ENCODE measurements around the gene SARS1. TPM values are rescaled to one million over a fixed set of nuclear protein-coding genes. Genes with fewer than 3 reads are reported as not detected.
A peak's percentile ranks its signal among the peaks of the same experiment; 100 is the strongest.

SARS1 gene
- total and polyA plus RNA-seq, 2 of the 13 experiments (the other 11 are each of a cell fraction or from before 2014, with no cell fraction given), result 103 to 134 TPM

DNA sequence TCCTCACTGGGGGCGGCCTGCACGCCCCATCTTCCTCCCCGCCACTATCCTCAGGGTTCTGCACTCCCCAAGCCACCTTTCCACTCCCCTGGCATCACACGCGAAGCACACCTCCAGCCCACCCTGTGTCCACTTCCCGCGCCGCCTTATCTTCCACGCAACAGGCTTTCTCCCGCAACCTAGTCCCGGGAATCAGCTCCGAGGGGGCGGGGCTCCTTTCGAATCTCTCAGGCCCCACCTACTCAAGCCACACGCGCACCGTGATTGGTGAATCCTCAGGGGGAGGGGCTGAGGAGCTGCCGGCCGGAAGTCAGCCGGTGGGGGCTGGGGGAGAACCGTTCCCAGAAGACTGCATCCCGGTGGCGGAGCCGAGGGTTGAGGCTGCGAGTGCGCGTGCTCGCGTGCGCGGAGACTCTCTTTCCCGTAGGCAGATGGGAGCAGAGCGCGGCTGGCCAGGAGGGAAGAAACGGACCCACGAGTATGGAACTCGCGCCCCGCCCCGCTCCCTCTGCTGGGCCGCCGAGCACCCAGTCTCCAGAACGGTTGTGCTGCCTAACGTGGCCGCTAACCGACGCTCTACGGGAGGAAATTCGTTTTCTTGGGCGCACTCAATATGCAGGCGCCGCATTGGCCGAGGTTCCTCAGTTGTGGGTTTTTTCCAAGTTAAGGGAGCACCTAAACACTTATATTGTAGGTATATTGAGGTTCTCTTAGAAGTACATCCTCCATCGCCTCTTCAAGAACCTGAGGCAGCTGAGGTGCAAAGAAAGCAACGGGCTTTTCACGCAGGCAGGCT is 69.4 kb downstream of the SARS1 start, which contains the start of gene PSRC1 (continued):
- TF ChIP-seq ZNF589 (CRISPR knock-in tag; conservative IDR thresholded peaks at IDR 0.05) (peak; percentile 71; the same call in 1 of the 2 replicates), NFKB2 (CRISPR knock-in tag; IDR thresholded peaks at IDR 0.05; ENCODE audit: borderline replicate concordance) (peak; percentile 49; the same call in 1 of the 2 replicates), ZBTB7B (CRISPR knock-in tag; IDR thresholded peaks at IDR 0.05) (peak; percentile 45; the same call in 1 of the 2 replicates), KLF12 (CRISPR knock-in tag; IDR thresholded peaks at IDR 0.05; ENCODE audit: borderline replicate concordance) (peak; percentile 65; the same call in 1 of the 2 replicates), RXRA (CRISPR knock-in tag; IDR thresholded peaks at IDR 0.05) (0 out of 2 replicates have a peak, but pooled peaks have one; percentile 47), KLF16 (CRISPR knock-in tag; IDR thresholded peaks at IDR 0.05) (peak in 1 of 2 experiments; percentile 89; a peak in 2 of 4 replicates), HNF4G (IDR thresholded peaks at IDR 0.05; ENCODE audit: borderline replicate concordance, low read depth, low read length) (no peak), HNF4G (CRISPR knock-in tag; IDR thresholded peaks at IDR 0.05; ENCODE audit: borderline replicate concordance, low read depth) (no peak), MNT (IDR thresholded peaks at IDR 0.05) (peak; percentile 25; the same call in 1 of the 2 replicates), ZNF713 (CRISPR knock-in tag; IDR thresholded peaks at IDR 0.05) (0 out of 2 replicates have a peak, but pooled peaks have one; percentile 49), ZNF335 (CRISPR knock-in tag; IDR thresholded peaks at IDR 0.05) (peak; percentile 54), SOX6 (IDR thresholded peaks at IDR 0.05) (no peak), SOX6 (CRISPR knock-in tag; IDR thresholded peaks at IDR 0.05) (peak; percentile 71), ZNF644 (CRISPR knock-in tag; IDR thresholded peaks at IDR 0.05; ENCODE audit: low read depth) (no peak), NFRKB (IDR thresholded peaks at IDR 0.05) (no peak), ZNF766 (CRISPR knock-in tag; IDR thresholded peaks at IDR 0.05; ENCODE audit: borderline replicate concordance) (0 out of 2 replicates have a peak, but pooled peaks have one; percentile 66), ELF1 (CRISPR knock-in tag; IDR thresholded peaks at IDR 0.05) (peak; percentile 88), ZBTB4 (CRISPR knock-in tag; IDR thresholded peaks at IDR 0.05; ENCODE audit: borderline replicate concordance) (no peak), DNMT3B (CRISPR knock-in tag; conservative IDR thresholded peaks at IDR 0.05) (no peak), ZNF558 (CRISPR knock-in tag; IDR thresholded peaks at IDR 0.05; ENCODE audit: borderline replicate concordance) (peak; percentile 61; the same call in 1 of the 2 replicates), ZNF788 (CRISPR knock-in tag; IDR thresholded peaks at IDR 0.05; ENCODE audit: borderline replicate concordance) (peak; percentile 86; the same call in 1 of the 2 replicates), ZNF605 (CRISPR knock-in tag; IDR thresholded peaks at IDR 0.05) (0 out of 2 replicates have a peak, but pooled peaks have one; percentile 42), ZNF556 (CRISPR knock-in tag; IDR thresholded peaks at IDR 0.05; ENCODE audit: borderline replicate concordance) (peak; percentile 68; the same call in 1 of the 2 replicates), ZNF292 (CRISPR knock-in tag; IDR thresholded peaks at IDR 0.05; ENCODE audit: borderline replicate concordance, low read depth) (peak; percentile 54; the same call in 1 of the 2 replicates), ATF7 (IDR thresholded peaks at IDR 0.05) (no peak), ATF7 (CRISPR knock-in tag; IDR thresholded peaks at IDR 0.05) (no peak), HNRNPL (IDR thresholded peaks at IDR 0.05; ENCODE audit: low read depth, low read length) (peak; percentile 79; the same call in 1 of the 2 replicates), ZNF792 (CRISPR knock-in tag; IDR thresholded peaks at IDR 0.05) (peak; percentile 73; the same call in 1 of the 2 replicates)

Measured in HepG2 (cell line).